Lung (tissue), 12 donors: ENCODE results near the gene EGR4. TPM values are rescaled to one million over a fixed set of nuclear protein-coding genes. Genes with fewer than 3 reads are reported as not detected.

ENCODE experiments used
- ATAC-seq: fragments of 200-7000 bp; cut with Tn5 transposase; one replicate; pipeline ENCODE4 v1.9.1; 2020; ENCODE audit warnings: moderate number of reproducible peaks; ENCODE audit not compliant: insufficient read depth, low FRiP score
- DNase-seq, 3 donors: peaks; one replicate each; pipeline ENCODE4 v3.0.0-alpha.2; 2013 to 2017
- H3K27ac ChIP-seq, 2 donors: one replicate each; pipeline ENCODE4 v1.5.1; 2013; ENCODE audit warnings: mild to moderate bottlenecking in 2 of 2, moderate library complexity in 2 of 2, control low read depth in 1 of 2, inconsistent platforms in 1 of 2, low read depth in 1 of 2, low read length in 1 of 2
- H3K27me3 ChIP-seq, 3 donors: one replicate each; pipeline ENCODE4 v1.5.1; 2013; ENCODE audit warnings: low read length in 2 of 3; ENCODE audit not compliant: control insufficient read depth in 3 of 3, insufficient read depth in 3 of 3
- H3K36me3 ChIP-seq, 4 donors: one replicate each; pipeline ENCODE4 v1.5.1; 2013; ENCODE audit warnings: low read length in 4 of 4, mild to moderate bottlenecking in 1 of 4, moderate library complexity in 1 of 4; ENCODE audit not compliant: control insufficient read depth in 4 of 4, insufficient read depth in 4 of 4
- H3K4me1 ChIP-seq, 5 donors: one replicate each; pipeline ENCODE4 v1.5.1; 2013; ENCODE audit warnings: low read length in 5 of 5, mild to moderate bottlenecking in 2 of 5, moderate library complexity in 1 of 5; ENCODE audit not compliant: control insufficient read depth in 5 of 5, insufficient read depth in 5 of 5
- H3K4me3 ChIP-seq: one replicate; pipeline ENCODE4 v1.5.1; 2013; ENCODE audit warnings: mild to moderate bottlenecking, control low read depth, moderate library complexity
- H3K9ac ChIP-seq, 2 donors: one replicate each; pipeline ENCODE4 v1.5.1; 2013; ENCODE audit warnings: low read length in 2 of 2, control low read depth in 1 of 2; ENCODE audit not compliant: insufficient read depth in 1 of 2
- H3K9me3 ChIP-seq, 4 donors: one replicate each; pipeline ENCODE4 v1.5.1; 2013; ENCODE audit warnings: low read length in 3 of 4, mild to moderate bottlenecking in 1 of 4, moderate library complexity in 1 of 4; ENCODE audit not compliant: control insufficient read depth in 4 of 4, insufficient read depth in 3 of 4
- whole genome bisulfite sequencing, 2 donors: extraction: QIAGEN DNeasy Blood & Tissue Kit; methylation state at CpG; one replicate each; pipeline ENCODE4 v1.1.7; 2013; 5-methylcytosine and 5-hydroxymethylcytosine counted together
- polyA plus RNA-seq, 2 donors: library from polyadenylated mRNA; stranded (reverse); fragments of 200-250 nt; gene quantifications; one replicate each; pipeline ENCODE4 v1.2.1, GENCODE V29; 2013
- total RNA-seq, 2 donors: library from RNA; depleted of rRNA in 1 of 2; stranded (reverse); fragments of >200 nt in 1 of 2; gene quantifications; one replicate each; pipeline ENCODE4 v1.2.1, GENCODE V29; 2014 to 2021
- TF ChIP-seq, protein P1 (sequence below): IDR thresholded peaks from 2 replicates; pipeline ENCODE4 v1.5.1; 2012; ENCODE audit warnings: mild to moderate bottlenecking; ENCODE audit errors: control extremely low read depth, extremely low read depth
- donor health status: control.
- donor health status: control.
- donor health status: Bipolar disorder and iron deficiency.
- donor health status: healthy.
- donor health status: DM: yes; HTN: yes; CAD: no.

EGR4 gene
- total and polyA plus RNA-seq, 4 donors, result 0.30 TPM; not detected in 3

- H3K36me3 ChIP-seq, result peaks cover 62 to 84% (median 72%) of the 10 kb centered on the region in 4 donors
- ATAC-seq (no peak), DNase-seq (no peak)
- TF ChIP-seq, protein P1, sequence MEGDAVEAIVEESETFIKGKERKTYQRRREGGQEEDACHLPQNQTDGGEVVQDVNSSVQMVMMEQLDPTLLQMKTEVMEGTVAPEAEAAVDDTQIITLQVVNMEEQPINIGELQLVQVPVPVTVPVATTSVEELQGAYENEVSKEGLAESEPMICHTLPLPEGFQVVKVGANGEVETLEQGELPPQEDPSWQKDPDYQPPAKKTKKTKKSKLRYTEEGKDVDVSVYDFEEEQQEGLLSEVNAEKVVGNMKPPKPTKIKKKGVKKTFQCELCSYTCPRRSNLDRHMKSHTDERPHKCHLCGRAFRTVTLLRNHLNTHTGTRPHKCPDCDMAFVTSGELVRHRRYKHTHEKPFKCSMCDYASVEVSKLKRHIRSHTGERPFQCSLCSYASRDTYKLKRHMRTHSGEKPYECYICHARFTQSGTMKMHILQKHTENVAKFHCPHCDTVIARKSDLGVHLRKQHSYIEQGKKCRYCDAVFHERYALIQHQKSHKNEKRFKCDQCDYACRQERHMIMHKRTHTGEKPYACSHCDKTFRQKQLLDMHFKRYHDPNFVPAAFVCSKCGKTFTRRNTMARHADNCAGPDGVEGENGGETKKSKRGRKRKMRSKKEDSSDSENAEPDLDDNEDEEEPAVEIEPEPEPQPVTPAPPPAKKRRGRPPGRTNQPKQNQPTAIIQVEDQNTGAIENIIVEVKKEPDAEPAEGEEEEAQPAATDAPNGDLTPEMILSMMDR, result no peak
- no peak overlapping the region for H3K9ac ChIP-seq
- no peak overlapping the region for H3K27ac ChIP-seq
- H3K9me3 ChIP-seq, result no peaks in the 10 kb centered on the region
- H3K4me1 ChIP-seq, result no peaks in the 10 kb centered on the region
- 87 to 88% methylated on average over 9 of the region's 9 CpGs for WGBS, 2 donors
- H3K27me3 ChIP-seq, result no peaks in the 10 kb centered on the region
- H3K4me3 ChIP-seq, result no peak overlapping the region
Measured at GRCh38 chr2:73249636-73250035, 43.7 kb downstream of the EGR4 start.

GRCh38 chr2:73246850-73247249, 46.5 kb downstream of the EGR4 start:
- H3K36me3 ChIP-seq, result peaks cover 54 to 83% (median 66%) of the 10 kb centered on the region in 4 donors
- WGBS, 2 donors, result 73 to 84% methylated on average over 3 of the region's 3 CpGs

DNA sequence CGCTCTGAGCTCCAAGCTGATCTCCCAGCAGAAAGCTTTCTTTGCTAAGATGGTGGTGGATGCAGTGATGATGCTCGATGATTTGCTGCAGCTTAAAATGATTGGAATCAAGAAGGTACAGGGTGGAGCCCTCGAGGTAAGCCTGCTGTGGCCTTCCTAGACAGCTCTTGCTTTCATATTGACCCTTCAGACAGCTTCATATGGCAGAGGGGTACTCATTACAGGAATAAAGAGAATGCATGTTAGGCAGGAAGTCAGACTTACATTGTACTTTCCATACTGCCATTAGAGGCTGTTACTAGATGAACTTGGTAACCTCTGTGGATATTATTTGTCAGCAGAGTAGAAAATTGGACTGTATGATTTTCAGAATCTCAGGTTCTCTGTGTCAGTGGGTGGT, 48.8 kb downstream of the EGR4 start:
- ATAC-seq, result no peak
- Histone ChIP-seq H3K4me3 (no peak overlapping the region), H3K9me3 (no peaks in the 10 kb centered on the region), H3K27ac (no peak overlapping the region), H3K4me1 (peaks cover 0 to 7% (median 0%) of the 10 kb centered on the region in 5 donors), H3K36me3 (peaks cover 43 to 76% (median 58%) of the 10 kb centered on the region in 4 donors), H3K27me3 (no peaks in the 10 kb centered on the region), H3K9ac (no peak overlapping the region)
- TF ChIP-seq, protein P1, result no peak
- DNase-seq, result no peak
- WGBS, 2 donors, result 90 to 92% methylated on average over 3 of the region's 3 CpGs

More at GRCh38 chr2:73246850-73247249, 46.5 kb downstream of the EGR4 start:
- H3K27ac ChIP-seq, result no peak overlapping the region
- DNase-seq (no peak), ATAC-seq (no peak)
- no peaks in the 10 kb centered on the region for H3K9me3 ChIP-seq
- TF ChIP-seq, protein P1, result no peak
- H3K27me3 ChIP-seq, result no peaks in the 10 kb centered on the region
- H3K4me1 ChIP-seq, result peaks cover 0 to 7% (median 0%) of the 10 kb centered on the region in 5 donors
- no peak overlapping the region for H3K9ac ChIP-seq
- no peak overlapping the region for H3K4me3 ChIP-seq
